ENCODE results near the gene VAV1.
A peak's percentile ranks its signal among the peaks of the same experiment; 100 is the strongest.
"Not testable (repeated sequence)": the region's sequence is repeated elsewhere in the genome, so short reads cannot be mapped to it uniquely, and the experiment has no call there.

The VAV1 gene

DNA sequence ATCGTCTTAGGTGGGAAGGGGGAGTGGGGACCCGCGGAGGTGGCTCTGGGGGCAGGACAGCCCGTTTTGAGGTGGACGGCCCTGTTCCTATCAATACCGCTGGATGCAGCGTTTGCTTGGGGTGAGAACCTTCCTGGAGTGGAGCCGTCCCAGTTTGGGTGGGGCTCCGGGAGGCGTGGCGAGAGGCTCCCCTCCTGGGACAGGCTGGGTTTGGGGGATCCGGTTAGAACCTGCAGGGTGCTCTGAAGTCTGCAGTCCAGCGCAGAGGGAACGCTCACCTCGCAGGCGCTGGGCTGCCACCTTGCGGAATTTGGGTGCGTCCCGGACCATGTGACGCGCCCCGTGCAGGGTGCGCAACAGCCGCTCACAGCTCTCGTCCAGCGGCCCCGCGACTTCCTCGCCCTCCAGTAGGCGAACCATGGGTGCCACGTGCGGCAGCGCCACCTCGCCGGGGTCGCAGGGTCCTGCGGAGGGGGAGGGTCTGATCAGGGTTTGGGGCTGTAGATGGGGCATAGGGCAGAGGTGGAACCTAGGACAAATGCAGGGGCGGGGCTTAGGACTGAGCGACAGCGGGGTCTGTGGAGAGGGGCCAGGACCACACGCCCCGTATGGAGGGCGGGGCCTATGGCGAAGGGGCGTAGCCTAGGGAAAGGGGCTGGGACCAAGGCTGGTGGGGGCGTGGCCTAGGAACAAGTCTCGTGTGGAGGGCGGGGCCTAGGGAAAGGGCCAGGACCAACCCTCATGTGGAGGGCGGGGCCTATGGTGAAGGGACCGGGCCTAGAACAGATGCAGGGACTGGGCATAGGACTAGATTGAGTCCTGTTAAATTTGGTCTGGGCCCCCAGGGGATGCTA, 19.1 kb upstream of the VAV1 start:
- no peak for DNase-seq (ENCODE audit: low read depth)
- peak; percentile 37 for TF ChIP-seq CTCF (conservative IDR thresholded peaks at IDR 0.05; ENCODE audit: low read depth, low read length)

GRCh38 chr19:6754136-6754535, 18.4 kb upstream of the VAV1 start:
- no peak for TF ChIP-seq CTCF (conservative IDR thresholded peaks at IDR 0.05; ENCODE audit: low read depth, low read length)
- no peak overlapping the region for H3K4me3 ChIP-seq (ENCODE audit: low read length)
- no peak for DNase-seq (ENCODE audit: low read depth)

More for the DNA sequence above, 19.1 kb upstream of the VAV1 start:
- H3K4me3 ChIP-seq (ENCODE audit: low read length): peak overlapping the region; percentile 46

GRCh38 chr19:6754653-6755463, 17.6 kb upstream of the VAV1 start:
- no peak for TF ChIP-seq CTCF (conservative IDR thresholded peaks at IDR 0.05; ENCODE audit: low read depth, low read length)
- no peak for DNase-seq (ENCODE audit: low read depth)
- no peak overlapping the region for H3K4me3 ChIP-seq (ENCODE audit: low read length)

- H3K4me3 ChIP-seq (ENCODE audit: low read length): no peak overlapping the region
- TF ChIP-seq CTCF (conservative IDR thresholded peaks at IDR 0.05; ENCODE audit: low read depth, low read length): no peak
- DNase-seq (ENCODE audit: low read depth): no peak
Observed at GRCh38 chr19:6760606-6761005, 11.9 kb upstream of the VAV1 start.

DNA sequence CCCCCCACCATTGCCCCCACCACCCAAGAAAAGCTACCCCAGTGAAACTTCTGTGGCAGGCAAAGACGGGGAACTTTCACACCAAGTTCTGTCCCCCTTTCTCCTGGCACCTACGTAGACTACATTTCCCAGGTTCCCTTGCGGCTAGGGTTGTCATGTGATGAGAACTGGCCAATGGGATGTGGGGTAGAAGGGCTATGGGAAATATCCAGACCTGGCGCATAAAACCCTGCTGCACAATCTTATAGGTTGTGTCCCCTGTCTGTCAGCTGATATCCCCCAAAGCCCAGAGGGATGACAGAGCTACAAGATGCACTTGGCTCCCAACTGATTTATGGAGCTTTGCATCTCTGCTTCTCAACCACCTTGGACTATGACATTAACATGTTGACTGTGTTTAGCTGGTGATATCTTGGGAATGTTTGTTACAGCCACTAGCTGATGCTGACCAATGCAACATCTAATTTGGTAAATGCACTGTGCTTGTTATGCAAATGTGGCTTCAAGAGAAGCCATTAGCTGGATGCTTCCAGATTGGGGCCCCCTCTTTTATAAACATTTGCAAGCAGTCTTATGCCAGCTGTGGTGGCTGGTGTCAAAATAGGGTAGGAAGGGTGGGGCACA, 11.3 kb upstream of the VAV1 start:
- no peak overlapping the region for H3K4me3 ChIP-seq (ENCODE audit: low read length)
- TF ChIP-seq CTCF (conservative IDR thresholded peaks at IDR 0.05; ENCODE audit: low read depth, low read length): no peak
- no peak for DNase-seq (ENCODE audit: low read depth)

DNA sequence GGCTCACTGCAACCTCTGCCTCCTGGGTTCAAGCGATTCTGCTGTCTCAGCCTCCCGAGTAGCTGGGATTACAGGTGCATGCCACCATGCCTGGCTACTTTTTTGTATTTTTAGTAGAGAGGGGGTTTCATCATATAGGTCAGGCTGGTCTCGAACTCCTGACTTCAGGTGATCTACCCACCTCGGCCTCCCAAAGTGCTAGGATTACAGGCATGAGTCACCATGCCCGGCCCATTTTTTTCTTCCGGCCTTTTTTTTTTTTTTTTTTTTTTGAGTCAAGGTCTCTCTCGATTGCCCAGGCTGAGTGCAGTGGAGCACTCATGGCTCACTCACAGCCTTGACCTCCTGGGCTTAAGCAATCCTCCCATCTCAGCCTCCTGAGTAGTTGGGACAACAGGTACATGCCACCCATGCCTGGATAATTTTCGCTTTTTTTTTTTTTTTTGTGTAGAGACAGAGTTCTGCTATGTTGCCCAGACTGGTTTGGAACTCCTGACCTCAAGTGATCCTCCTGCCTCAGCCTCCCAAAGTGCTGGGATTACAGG, 10.2 kb upstream of the VAV1 start:
- not testable (repeated sequence) for H3K4me3 ChIP-seq (ENCODE audit: low read length); DNase-seq (ENCODE audit: low read depth)

GRCh38 chr19:6765738-6766356, 6.7 kb upstream of the VAV1 start:
- no peak for TF ChIP-seq CTCF (conservative IDR thresholded peaks at IDR 0.05; ENCODE audit: low read depth, low read length)
- DNase-seq (ENCODE audit: low read depth): no peak
- H3K4me3 ChIP-seq (ENCODE audit: low read length): no peak overlapping the region
